ENCODE measurements around the gene CWH43.
"Not testable (repeated sequence)": the region's sequence is repeated elsewhere in the genome, so short reads cannot be mapped to it uniquely, and the experiment has no call there.

The CWH43 gene

DNA sequence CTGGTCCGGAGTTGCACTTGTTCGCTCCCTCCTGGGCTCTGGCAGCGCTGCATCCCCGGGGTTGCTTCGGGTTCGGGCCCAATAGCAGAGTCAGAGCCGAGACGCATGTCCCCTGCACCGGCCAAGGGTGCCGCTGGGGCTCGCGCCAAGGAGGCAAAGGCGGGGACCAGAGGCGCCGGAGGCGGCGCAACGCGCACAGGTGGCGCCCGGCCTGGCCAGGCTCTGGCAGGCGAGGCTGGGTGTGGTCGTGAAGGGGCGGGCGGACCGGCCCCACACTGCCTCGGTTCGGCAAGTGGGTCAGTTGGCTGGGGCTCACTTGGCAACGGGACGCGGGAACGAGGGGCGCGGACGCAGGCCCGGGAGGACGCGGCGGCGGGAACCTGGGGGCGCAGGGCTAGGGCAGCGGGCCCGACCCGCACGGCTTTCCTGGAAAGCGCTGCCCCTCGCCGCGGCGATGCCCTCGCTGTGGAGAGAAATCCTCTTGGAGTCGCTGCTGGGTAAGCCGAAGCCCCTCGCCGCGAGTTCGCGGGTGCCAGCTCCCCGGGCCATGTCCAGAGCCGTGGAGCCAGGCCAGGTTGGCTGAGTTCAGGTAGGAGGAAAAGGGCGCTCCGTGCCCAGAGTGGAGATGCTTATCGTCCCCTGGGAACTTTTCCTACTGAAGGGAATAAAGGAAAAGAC is at the start of gene CWH43:
Gene CWH43, plus strand, starts transcription at position 300 of the 678 bp plus-strand sequence. Its CDS starts 155 bp downstream, at position 455.
- no peak for DNase-seq

- DNase-seq = no peak
Observed at GRCh38 chr4:48937033-48937432, 49.0 kb upstream of the CWH43 start.

GRCh38 chr4:48938831-48939230 is 47.2 kb upstream of the CWH43 start:
- no peak for DNase-seq

DNA sequence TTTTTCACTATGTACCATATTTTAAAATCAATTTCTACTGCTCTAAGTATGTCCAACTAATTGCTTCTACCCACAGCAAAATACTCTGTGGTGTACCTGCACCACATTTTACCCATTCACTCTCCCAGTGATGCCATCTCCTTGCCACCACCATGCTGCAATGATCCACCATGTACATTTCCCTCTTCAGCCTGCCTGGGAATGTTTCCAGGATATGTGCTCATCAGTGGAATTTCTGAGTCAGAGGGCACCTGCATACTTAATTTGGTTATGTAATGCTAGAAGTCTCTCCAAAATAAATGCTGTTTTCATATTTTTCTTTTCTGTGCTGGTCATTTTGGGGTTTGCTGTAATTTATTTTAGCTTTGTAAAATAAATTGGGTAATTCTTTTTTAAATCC is 46.3 kb upstream of the CWH43 start:
- no peak for DNase-seq

GRCh38 chr4:48943387-48943786 is 42.7 kb upstream of the CWH43 start:
- DNase-seq = no peak

DNA sequence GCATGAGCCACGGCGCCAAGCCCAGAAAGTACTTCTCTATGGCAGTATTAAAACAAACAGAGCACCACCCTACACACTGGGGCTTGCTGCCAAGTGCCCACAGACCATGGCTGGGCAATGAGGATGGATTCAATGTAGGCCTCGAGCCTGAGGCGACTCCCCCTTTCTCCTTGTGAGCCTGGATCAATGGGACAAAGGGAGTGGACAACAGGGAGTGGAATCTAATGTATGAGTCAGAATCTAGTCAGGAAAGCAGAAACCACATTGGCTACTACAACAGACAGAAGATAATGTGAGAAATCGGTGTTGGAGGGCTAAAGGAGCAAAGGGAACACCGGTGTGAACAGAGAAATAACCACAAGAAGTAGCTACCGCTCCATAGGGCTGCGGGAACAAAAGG is 41.8 kb upstream of the CWH43 start:
- no peak for DNase-seq

- no peak for DNase-seq
Observed at GRCh38 chr4:48944756-48945241, 41.3 kb upstream of the CWH43 start.

DNA sequence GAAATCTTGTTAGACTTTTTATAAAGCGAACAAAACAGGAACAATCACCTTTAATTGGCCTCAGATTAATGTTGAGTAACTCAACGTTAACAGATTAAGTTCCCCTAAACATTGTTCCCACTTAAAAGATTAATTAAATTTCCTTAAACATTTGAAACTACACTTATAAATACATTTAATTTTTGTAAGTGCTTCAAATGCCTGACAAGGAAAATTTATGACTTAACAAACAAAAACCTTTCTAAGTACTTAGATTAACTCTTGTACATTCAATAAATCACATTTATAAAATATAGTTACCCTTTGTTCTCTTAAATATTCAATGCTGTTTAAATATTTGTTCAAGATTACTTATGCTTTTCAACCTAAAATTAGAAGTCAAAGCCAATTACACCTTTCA is 40.1 kb upstream of the CWH43 start:
- DNase-seq = no peak

DNA sequence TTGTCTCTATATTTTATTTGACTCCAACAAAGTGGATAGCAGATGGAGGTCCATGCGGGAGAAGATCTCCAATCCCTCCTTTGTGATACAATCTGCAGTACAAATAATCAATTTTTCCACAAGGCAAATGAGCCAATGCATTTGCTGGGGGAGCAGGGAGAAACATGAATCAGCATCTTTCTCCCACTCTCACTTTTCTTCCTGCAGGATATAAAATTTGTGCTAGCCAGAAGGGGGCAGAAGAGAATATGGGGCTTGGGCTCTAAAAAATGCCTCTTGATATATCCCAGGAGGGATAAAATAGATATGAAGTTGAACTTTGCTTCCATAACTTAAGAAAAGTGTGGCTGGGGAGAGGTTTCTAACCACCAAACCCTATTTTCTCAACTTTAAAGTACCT is 38.3 kb upstream of the CWH43 start:
- DNase-seq = no peak

GRCh38 chr4:48949086-48949485 is 37.0 kb upstream of the CWH43 start:
- DNase-seq = no peak

DNA sequence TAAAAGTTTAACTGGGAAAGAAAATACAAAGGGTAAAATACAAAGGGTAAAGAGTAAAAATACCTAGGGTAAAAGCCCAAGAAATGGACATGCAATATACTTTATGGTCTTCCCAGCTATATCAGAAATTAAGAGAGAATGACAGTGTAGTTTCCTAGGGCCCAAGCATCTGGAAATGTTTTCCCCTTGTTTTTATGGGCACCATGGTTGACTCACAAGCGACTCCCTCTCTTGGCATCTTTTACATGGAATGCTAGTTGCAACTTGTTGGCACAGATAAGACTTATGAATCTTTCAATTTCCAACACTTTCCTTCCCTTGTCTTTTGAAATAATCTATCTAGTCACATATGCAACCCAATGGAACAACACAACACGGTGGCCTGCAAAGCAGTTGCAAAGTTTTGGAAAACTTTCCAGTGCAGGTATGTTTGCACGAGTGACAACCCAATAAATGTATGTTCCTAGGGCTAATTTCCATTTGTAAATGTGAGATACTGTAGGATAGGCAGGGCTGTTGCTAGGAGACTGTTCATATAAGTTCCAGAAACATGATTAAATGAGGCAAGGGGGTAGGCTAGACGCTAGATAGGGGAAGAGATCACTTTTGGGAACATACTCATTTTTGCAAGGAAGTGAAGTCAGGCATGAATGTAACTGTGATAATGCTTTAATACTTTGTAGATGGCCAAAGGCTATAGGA is 36.4 kb upstream of the CWH43 start:
- DNase-seq = no peak

DNA sequence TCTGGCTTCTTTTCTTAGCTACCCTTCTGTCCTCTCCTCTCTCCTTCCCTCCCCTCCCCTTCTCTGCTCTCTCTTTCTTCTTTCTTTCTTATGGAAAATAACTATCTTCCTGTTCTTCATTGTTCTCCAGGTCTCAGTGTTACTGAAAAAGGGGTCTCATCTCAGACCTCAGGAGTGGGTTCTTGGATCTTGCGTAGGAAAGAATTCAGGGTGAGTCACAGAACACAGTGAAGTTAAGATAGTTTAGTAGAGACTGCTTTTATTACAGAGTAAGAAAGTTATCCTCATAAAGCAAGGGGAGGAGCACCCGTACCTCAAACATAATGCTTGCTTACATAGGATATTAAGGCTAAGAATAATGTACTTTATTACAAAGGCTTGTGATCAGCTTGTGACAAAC is 31.8 kb upstream of the CWH43 start:
- DNase-seq = no peak

- DNase-seq = not testable (repeated sequence)
Observed at GRCh38 chr4:48957366-48957765, 28.7 kb upstream of the CWH43 start.

- DNase-seq = no peak
Observed at GRCh38 chr4:48958582-48958981, 27.5 kb upstream of the CWH43 start.

DNA sequence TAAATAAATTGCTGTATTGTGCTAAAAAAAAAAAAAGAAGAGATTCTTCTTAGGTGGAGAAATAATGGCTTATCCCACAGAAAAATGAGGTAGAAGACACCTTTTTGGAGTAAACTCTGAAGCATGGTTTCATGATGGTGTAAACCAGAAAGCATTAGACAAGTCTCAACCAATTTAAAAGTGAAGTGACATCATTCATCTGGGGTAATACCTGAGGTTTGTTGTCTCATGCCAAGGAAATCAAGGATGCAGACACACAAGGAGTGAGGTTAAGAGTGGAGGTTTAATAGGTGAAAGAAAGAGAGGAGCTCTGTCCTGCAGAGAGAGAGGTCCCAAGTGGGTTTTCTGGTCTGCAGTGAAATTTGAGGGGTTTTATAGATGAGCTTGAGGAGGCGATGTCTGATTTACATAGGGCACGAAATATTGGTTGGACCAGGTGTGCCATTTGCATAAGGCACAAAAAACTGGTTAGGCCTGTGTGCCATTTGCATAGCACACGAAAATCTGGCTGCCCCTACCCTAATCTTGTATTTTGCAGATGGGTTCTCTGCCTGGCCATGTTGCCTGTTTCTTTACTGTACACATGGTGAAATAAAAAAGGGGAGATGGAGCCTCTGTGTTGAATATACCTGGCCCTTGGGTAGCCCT is 25.0 kb upstream of the CWH43 start:
- no peak for DNase-seq

DNA sequence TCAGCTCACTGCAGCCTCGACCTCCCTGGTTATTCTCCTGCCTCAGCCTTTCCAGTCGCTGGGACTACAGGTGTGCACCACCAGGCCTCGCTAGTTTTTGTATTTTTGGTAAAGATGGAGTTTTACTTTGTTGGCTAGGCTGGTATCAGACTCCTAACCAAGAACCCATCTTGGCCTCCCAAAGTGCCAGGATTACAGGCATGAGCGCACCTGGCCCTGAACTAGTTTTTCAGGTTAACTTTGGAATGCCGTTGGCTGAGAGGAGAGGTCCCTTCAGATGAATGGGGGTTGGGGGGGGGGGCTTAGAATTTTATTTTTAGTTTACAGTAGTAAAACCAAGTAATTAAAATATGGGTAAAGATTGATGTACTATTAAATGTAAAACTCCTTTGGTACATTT is 23.4 kb upstream of the CWH43 start:
- DNase-seq = no peak

- DNase-seq = peak; percentile 44
Observed at GRCh38 chr4:48963042-48963679, 22.9 kb upstream of the CWH43 start.

DNA sequence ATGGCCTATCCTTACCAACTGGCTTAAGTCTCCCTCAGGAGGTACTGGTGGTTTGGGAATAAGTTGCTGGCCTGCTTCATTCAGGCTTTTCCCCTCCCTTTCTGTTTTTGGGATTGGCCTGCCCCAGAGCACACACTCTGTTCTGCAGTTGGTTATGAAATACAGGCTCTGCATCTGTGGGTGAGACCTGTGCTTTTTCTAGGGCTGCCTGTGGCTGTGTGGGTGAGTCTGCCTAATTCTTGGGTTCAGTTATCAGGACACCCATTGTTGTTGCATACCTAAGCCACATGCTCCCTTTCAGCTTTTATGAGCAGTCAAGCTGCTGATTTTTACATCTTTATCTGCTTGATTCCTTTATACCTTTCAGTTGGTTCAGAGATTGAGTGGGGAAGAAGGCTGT is 19.0 kb upstream of the CWH43 start:
- DNase-seq = no peak

DNA sequence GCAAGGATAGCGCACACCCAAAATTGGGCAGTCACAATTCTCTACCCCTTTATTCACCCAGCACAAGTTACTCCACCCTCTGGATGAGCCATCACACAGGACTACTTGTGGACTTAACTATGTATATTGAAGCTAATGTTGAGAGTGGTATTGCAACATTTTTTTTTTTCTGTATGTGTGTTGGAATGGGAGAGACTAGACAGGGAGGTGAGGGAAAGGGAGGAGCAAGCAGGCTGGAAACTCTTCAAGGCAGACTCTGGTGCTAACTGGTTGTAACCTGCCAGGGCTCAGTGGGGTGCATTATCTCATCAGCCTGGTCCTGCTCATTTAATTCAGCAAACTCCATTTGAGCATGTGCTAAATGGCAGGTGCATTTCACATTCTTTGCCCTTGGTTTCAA is 18.4 kb upstream of the CWH43 start:
- DNase-seq = no peak

DNA sequence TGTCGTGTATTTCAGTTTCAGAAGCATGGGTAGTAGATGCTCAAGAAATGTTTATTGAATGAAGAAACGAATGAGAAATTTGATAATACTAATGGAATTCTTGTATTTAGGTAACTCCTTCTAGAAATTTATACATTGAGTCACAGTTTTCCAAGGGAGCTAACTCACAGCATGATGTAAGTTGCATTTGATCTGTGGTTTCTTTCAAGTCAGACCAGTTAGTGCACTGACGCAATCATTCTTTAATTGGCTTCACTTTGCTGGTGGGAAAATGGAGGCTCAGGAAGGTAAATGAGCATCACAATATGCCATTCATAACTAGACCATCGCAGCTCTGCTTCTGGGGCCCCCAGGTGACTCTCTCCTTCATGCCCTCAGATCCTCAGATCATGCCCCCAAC is 17.3 kb upstream of the CWH43 start:
- no peak for DNase-seq

- DNase-seq = no peak
Observed at GRCh38 chr4:48970471-48970921, 15.6 kb upstream of the CWH43 start.

- DNase-seq = no peak
Observed at GRCh38 chr4:48974979-48975640, 11.0 kb upstream of the CWH43 start.

- DNase-seq = no peak
Observed at GRCh38 chr4:48976041-48976440, 10.0 kb upstream of the CWH43 start.
